Ascending aorta (tissue), 2 donors: ENCODE results near the gene TNRC6A. TPM values are rescaled to one million over a fixed set of nuclear protein-coding genes. Genes with fewer than 3 reads are reported as not detected.
"Not testable (repeated sequence)": the region's sequence is repeated elsewhere in the genome, so short reads cannot be mapped to it uniquely, and the experiment has no call there.

Source experiments
- DNase-seq, 2 donors: peaks; one replicate each; pipeline ENCODE4 v3.0.0-alpha.2; 2019; ENCODE audit warnings: low spot score in 2 of 2
- H3K27ac ChIP-seq, 2 donors: fragments of 200-600 bp; sonication (generic); one replicate each; pipeline ENCODE4 v1.5.1; 2016 to 2017; ENCODE audit warnings: mild to moderate bottlenecking in 1 of 2
- H3K27me3 ChIP-seq: fragments of 200-600 bp; sonication (generic); one replicate; pipeline ENCODE4 v1.5.1; 2017
- H3K36me3 ChIP-seq, 2 donors: fragments of 200-600 bp; sonication (generic); one replicate each; pipeline ENCODE4 v1.5.1; 2016
- H3K4me1 ChIP-seq, 2 donors: fragments of 200-600 bp; sonication (generic); one replicate each; pipeline ENCODE4 v1.5.1; 2016 to 2017; ENCODE audit warnings: mild to moderate bottlenecking in 1 of 2
- H3K4me3 ChIP-seq, 2 donors: fragments of 200-600 bp; sonication (generic); one replicate each; pipeline ENCODE4 v1.5.1; 2016 to 2017; ENCODE audit warnings: mild to moderate bottlenecking in 1 of 2
- H3K9me3 ChIP-seq, 2 donors: fragments of 200-600 bp; sonication (generic); one replicate each; pipeline ENCODE4 v1.5.1; 2016
- CTCF ChIP-seq, 3 experiments: fragments of 200-600 bp in 2 of 3; fragments of 450-650 bp in 1 of 3; sonication (generic) in 2 of 3; IDR thresholded peaks; one replicate each; pipeline ENCODE4 v1.5.1; 2016 to 2019; ENCODE audit warnings: antibody characterized with exemption in 3 of 3, mild to moderate bottlenecking in 1 of 3, moderate library complexity in 1 of 3
- intact Hi-C: fragments of 100-400 bp; cut with DNase I; formaldehyde crosslinking; loops from one replicate; pipeline ENCODE4 v1.15.1; 2023
- total RNA-seq: library from RNA; depleted of rRNA; stranded (reverse); fragments of >200 nt; gene quantifications from one replicate; pipeline ENCODE4 v1.1.0, GENCODE V29; 2016

The TNRC6A gene
- total RNA-seq, 1 donor from 2014 or later = 36.7 TPM

GRCh38 chr16:24741862-24742261 is 12.4 kb downstream of the TNRC6A start:
- Histone ChIP-seq H3K27ac (peak overlapping the region; percentile 10 to 23), H3K27me3 (no peaks in the 10 kb centered on the region), H3K4me3 (no peak overlapping the region), H3K36me3 (no peaks in the 10 kb centered on the region), H3K4me1 (peaks cover 11 to 68% of the 10 kb centered on the region in 2 donors), H3K9me3 (no peaks in the 10 kb centered on the region)
- DNase-seq = no peak
- TF ChIP-seq CTCF (IDR thresholded peaks at IDR 0.05) = no peak
- intact Hi-C loops = loop anchor here (5.0 kb wide), 1 partner anchor 35 kb away; no protein-coding TSS in a partner anchor

GRCh38 chr16:24742610-24743009 is 13.2 kb downstream of the TNRC6A start:
- H3K27ac ChIP-seq = peak overlapping the region; percentile 10 to 23
- not testable (repeated sequence) for H3K27me3 ChIP-seq, H3K9me3 ChIP-seq, H3K4me3 ChIP-seq, H3K36me3 ChIP-seq, DNase-seq
- intact Hi-C loops = loop anchor here (5.0 kb wide), 1 partner anchor 35 kb away; no protein-coding TSS in a partner anchor
- H3K4me1 ChIP-seq = peaks cover 9 to 71% of the 10 kb centered on the region in 2 donors

GRCh38 chr16:24745391-24745790 is 15.9 kb downstream of the TNRC6A start:
- Histone ChIP-seq H3K36me3 (no peaks in the 10 kb centered on the region), H3K27ac (peak overlapping the region in 1 of 2 donors; percentile 31), H3K4me1 (peaks cover 12 to 72% of the 10 kb centered on the region in 2 donors), H3K9me3 (no peaks in the 10 kb centered on the region), H3K27me3 (no peaks in the 10 kb centered on the region), H3K4me3 (no peak overlapping the region)
- TF ChIP-seq CTCF (IDR thresholded peaks at IDR 0.05) = no peak
- no peak for DNase-seq
- intact Hi-C loops = no loop called here

- Histone ChIP-seq H3K27ac (no peak overlapping the region), H3K9me3 (no peaks in the 10 kb centered on the region), H3K4me3 (no peak overlapping the region), H3K36me3 (no peaks in the 10 kb centered on the region), H3K4me1 (peaks cover 12 to 69% of the 10 kb centered on the region in 2 donors), H3K27me3 (no peaks in the 10 kb centered on the region)
- no peak for TF ChIP-seq CTCF (IDR thresholded peaks at IDR 0.05)
- intact Hi-C loops = no loop called here
- no peak for DNase-seq
Observed at GRCh38 chr16:24745791-24746190, 16.3 kb downstream of the TNRC6A start.

- Histone ChIP-seq H3K27me3 (no peaks in the 10 kb centered on the region), H3K9me3 (no peaks in the 10 kb centered on the region), H3K4me3 (peak overlapping the region in 1 of 2 donors; percentile 17), H3K4me1 (peaks cover 12 to 62% of the 10 kb centered on the region in 2 donors), H3K27ac (peak overlapping the region; percentile 28 to 61), H3K36me3 (no peaks in the 10 kb centered on the region)
- DNase-seq = no peak
- TF ChIP-seq CTCF (IDR thresholded peaks at IDR 0.05) = no peak
- intact Hi-C loops = no loop called here
Observed at GRCh38 chr16:24747441-24747840, 18.0 kb downstream of the TNRC6A start.

- Histone ChIP-seq H3K27ac (peak overlapping the region; percentile 28 to 61), H3K9me3 (no peaks in the 10 kb centered on the region), H3K4me3 (peak overlapping the region in 1 of 2 donors; percentile 17), H3K4me1 (peaks cover 12 to 59% of the 10 kb centered on the region in 2 donors), H3K27me3 (no peaks in the 10 kb centered on the region), H3K36me3 (no peaks in the 10 kb centered on the region)
- no peak for TF ChIP-seq CTCF (IDR thresholded peaks at IDR 0.05)
- intact Hi-C loops = no loop called here
- peak; percentile 17 to 78 for DNase-seq
Observed at GRCh38 chr16:24748242-24748641, 18.8 kb downstream of the TNRC6A start.
